ENCODE data around the gene SLC35F5. TPM values are rescaled to one million over a fixed set of nuclear protein-coding genes. Genes with fewer than 3 reads are reported as not detected.
"Not testable (repeated sequence)": the region's sequence is repeated elsewhere in the genome, so short reads cannot be mapped to it uniquely, and the experiment has no call there.

Gene SLC35F5
- total and polyA plus RNA-seq, 2 experiments from 2014 or later, result 10.9 to 30.5 TPM

DNA sequence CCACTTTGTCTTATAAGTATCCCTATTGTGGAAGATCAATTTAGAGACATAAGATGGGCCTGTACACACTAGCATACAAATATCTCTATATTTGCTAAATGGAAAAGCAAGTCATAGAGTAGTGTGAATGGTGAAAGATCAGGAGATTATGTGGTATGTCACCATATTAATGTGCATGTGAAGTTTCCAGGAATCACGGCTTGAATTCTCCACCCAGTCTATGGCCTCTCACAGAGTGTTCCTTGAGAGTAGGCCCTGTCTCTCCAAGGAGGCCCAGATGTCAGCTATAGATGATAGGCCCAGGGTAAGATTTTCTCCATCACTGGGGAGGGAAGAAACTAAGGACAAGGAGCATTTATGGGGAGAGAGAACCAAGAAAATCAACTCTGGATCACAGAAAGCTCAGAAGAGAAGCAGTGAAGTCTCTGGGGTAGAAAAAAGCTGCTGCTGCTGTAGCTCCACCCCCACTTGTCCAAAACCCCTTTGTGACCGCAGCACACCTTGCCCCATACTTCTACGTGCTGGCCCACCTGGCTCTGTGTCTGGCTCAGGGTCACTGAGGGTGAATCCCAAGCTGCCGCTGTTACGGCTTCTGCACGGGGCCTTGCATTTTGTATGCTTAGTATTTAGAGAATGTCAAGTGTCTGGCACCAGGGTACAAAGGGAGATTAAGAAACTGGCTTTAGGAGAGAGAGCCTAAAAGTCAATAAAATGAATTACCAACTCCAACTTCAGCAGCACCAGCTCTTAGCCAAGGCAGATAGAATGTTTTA, 91.5 kb downstream of the SLC35F5 start:
- H3K27me3 ChIP-seq (ENCODE audit: insufficient read depth), result peaks cover 59% of the 10 kb centered on the region
- not testable (repeated sequence) for H3F3A ChIP-seq (replicated peaks; ENCODE audit: low read depth); H3K9me2 ChIP-seq (ENCODE audit: insufficient read depth); H2AFZ ChIP-seq; H3K27ac ChIP-seq (ENCODE audit: low read depth); H3K27ac Mint-ChIP-seq; H3K9me3 Mint-ChIP-seq; H3K4me1 Mint-ChIP-seq; DNase-seq (ENCODE audit: low spot score); H3K4me3 Mint-ChIP-seq; H3K4me2 ChIP-seq; ATAC-seq; H3K36me3 Mint-ChIP-seq (ENCODE audit: low read depth); H4K20me1 ChIP-seq (replicated peaks; ENCODE audit: insufficient read depth); H3K4me1 ChIP-seq (ENCODE audit: insufficient read depth); H3K36me3 ChIP-seq (ENCODE audit: insufficient read depth); H3K4me3 ChIP-seq; H3K79me2 ChIP-seq (replicated peaks; ENCODE audit: insufficient read depth)
- H3K27me3 Mint-ChIP-seq (ENCODE audit: insufficient read depth, low read depth, poor library complexity), result peaks cover 39% of the 10 kb centered on the region

GRCh38 chr2:113663285-113664060, 93.0 kb downstream of the SLC35F5 start:
- DNase-seq (ENCODE audit: low spot score); H3K9me2 ChIP-seq (ENCODE audit: insufficient read depth): not testable (repeated sequence)
- peaks cover 49% of the 10 kb centered on the region for H3K27me3 Mint-ChIP-seq (ENCODE audit: insufficient read depth, low read depth, poor library complexity)

More at GRCh38 chr2:113663285-113664060, 93.0 kb downstream of the SLC35F5 start:
- H3K27ac Mint-ChIP-seq; H3K36me3 ChIP-seq (ENCODE audit: insufficient read depth); H3K4me3 ChIP-seq; H3K4me1 Mint-ChIP-seq; H4K20me1 ChIP-seq (replicated peaks; ENCODE audit: insufficient read depth); H3F3A ChIP-seq (replicated peaks; ENCODE audit: low read depth); H3K79me2 ChIP-seq (replicated peaks; ENCODE audit: insufficient read depth); H3K4me1 ChIP-seq (ENCODE audit: insufficient read depth); H3K4me2 ChIP-seq; H3K9me3 Mint-ChIP-seq; H3K27ac ChIP-seq (ENCODE audit: low read depth); ATAC-seq; H3K4me3 Mint-ChIP-seq; H2AFZ ChIP-seq; H3K36me3 Mint-ChIP-seq (ENCODE audit: low read depth): not testable (repeated sequence)
- H3K27me3 ChIP-seq (ENCODE audit: insufficient read depth), result peaks cover 67% of the 10 kb centered on the region

Small RNA genes lying within 50 kb of the gene (microRNA-seq; reads per million reads assigned to microRNA genes)
- gene MIR4782, result not detected

Small RNA genes lying within 50 kb of the gene (small RNA-seq; reads per million reads assigned to genes)
- gene MIR4782 (ENCODE audit: low replicate concordance) (not detected), gene RNU6-744P (ENCODE audit: low replicate concordance) (not detected)

Other genes starting within 250 kb of the SLC35F5 start
- 4.1 and 5.0 TPM in 2 replicates for gene RABL2A, start 129.4 kb downstream of the SLC35F5 start, total RNA-seq (2014; rRNA removed; shearing (Covaris generic))
- 2.5 and 3.7 TPM in 2 replicates for gene RABL2A, start 129.4 kb downstream of the SLC35F5 start, polyA plus RNA-seq (2016; fragmentation: Nextera tagmentation; extraction: Ambion mirVana)
- gene ACTR3, start 133.4 kb upstream of the SLC35F5 start, total RNA-seq (2014; rRNA removed; shearing (Covaris generic)), result 137 and 138 TPM in 2 replicates
- gene ACTR3, start 133.4 kb upstream of the SLC35F5 start, polyA plus RNA-seq (2016; fragmentation: Nextera tagmentation; extraction: Ambion mirVana), result 47.8 and 63.7 TPM in 2 replicates

Data from GM23338 (cell line).